HG02798 (cell line): ENCODE measurements around the gene GGPS1.
"Not testable (repeated sequence)": the region's sequence is repeated elsewhere in the genome, so short reads cannot be mapped to it uniquely, and the experiment has no call there.

Experiments
- ATAC-seq: cut with Tn5 transposase; IDR thresholded peaks from one replicate; pipeline ENCODE4 v1.9.1; 2021; ENCODE audit warnings: mild to moderate bottlenecking; ENCODE audit not compliant: unreplicated experiment, poor library complexity

GGPS1 gene

DNA sequence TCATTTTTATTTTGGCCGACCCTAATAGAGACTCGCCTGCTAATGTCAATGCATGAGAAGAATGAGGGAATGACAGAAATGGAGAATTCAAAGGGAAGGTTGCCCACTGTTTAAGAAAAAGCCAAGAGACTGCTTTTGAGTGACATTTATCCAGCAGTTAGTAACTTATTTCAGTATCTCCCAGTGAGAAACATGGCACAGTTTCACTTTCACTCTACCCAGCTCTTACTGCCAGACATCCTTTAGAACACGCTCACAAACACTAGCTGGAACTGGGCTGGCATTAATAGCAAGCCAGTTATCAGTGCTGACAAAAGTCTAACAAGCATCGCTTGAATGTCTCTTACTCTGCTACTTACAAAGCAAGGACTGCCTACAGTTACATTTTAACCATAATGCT lies 8.5 kb downstream of the GGPS1 start:
- no peak for ATAC-seq

GRCh38 chr1:235339746-235340145 lies 11.4 kb downstream of the GGPS1 start:
- no peak for ATAC-seq

DNA sequence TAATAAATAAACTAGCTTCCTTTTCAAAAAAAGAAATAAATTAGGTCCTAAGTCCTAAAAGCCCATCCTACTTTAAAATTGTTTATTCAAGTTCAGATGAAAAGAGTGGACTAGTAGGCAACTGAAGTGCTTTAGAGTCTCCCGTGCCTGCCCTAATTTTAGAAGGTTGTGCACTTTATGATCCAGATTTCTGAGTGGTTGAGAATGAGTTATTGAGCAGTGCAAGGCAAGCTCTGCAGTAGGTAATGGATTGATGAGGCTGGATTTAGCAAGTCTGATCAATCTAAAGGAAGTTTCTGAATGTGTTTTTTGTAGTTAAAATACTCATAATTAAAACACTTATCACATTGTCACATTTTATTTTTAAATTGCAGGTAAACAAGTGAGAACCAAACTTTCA lies 13.0 kb downstream of the GGPS1 start:
- no peak for ATAC-seq

DNA sequence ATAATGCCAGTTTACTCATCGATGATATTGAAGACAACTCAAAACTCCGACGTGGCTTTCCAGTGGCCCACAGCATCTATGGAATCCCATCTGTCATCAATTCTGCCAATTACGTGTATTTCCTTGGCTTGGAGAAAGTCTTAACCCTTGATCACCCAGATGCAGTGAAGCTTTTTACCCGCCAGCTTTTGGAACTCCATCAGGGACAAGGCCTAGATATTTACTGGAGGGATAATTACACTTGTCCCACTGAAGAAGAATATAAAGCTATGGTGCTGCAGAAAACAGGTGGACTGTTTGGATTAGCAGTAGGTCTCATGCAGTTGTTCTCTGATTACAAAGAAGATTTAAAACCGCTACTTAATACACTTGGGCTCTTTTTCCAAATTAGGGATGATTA lies 13.7 kb downstream of the GGPS1 start:
- no peak for ATAC-seq

DNA sequence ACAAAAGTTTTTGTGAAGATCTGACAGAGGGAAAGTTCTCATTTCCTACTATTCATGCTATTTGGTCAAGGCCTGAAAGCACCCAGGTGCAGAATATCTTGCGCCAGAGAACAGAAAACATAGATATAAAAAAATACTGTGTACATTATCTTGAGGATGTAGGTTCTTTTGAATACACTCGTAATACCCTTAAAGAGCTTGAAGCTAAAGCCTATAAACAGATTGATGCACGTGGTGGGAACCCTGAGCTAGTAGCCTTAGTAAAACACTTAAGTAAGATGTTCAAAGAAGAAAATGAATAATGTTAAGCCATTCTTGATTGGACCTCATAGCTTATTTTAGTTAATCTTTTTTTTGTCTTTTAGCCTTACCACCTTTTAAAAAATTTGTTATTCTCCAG lies 14.1 kb downstream of the GGPS1 start:
- no peak for ATAC-seq

DNA sequence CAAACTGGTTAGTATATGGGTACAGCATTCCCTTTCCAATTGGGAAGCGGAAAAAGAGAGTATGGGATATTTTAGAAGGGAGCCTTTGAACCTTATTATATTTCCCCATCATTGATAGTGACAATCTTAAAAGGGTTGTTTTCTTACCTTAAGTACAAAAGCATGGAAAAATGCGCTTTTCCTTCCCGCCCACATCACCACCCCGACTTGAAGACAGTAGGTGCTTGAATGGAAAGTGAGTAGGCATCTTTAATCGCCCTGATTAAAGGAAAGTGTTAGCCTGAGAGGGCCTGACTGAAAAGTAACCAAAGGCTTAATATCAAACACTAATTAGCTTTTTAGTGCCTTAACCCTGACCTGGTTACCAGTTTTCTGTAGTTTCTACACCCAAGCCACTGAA lies 15.4 kb downstream of the GGPS1 start:
- ATAC-seq, result no peak

DNA sequence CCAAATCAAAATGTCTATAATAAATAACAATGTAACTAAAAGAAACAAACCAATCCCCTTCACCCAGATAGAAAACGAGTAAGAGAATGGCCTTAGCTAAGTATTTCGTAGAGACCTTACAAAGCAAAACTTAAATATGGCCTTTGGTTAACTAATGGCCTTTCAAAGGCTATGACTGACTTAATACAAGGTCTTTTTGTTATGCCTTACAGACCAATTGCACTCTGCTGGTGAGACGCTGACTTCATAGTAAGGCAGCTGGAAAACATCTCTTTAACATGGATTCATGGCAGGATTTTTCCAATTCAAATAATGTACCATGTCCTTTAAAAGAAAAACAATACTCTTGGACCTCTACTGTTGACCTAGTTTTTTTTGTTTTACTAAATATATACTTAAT lies 23.1 kb downstream of the GGPS1 start:
- ATAC-seq, result no peak

DNA sequence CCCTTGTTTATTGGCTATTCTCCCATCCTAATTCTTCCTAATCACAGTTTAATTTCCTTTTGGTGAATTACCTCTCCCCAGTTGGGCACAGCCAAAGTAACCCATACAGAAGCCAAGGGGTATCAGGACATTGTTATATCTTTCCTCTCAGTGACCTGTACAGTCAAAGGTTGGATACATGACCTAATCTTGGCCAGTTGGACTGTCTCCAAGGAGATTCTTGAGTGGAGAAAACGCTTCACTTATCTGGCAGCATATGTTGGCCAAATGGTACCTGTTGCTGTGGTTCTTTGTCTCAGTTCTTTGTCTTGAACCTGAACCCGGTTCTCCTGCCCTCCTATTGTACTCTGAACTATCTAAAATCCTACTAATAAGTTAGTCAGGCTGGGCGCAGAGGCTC lies 23.5 kb downstream of the GGPS1 start:
- no peak for ATAC-seq

DNA sequence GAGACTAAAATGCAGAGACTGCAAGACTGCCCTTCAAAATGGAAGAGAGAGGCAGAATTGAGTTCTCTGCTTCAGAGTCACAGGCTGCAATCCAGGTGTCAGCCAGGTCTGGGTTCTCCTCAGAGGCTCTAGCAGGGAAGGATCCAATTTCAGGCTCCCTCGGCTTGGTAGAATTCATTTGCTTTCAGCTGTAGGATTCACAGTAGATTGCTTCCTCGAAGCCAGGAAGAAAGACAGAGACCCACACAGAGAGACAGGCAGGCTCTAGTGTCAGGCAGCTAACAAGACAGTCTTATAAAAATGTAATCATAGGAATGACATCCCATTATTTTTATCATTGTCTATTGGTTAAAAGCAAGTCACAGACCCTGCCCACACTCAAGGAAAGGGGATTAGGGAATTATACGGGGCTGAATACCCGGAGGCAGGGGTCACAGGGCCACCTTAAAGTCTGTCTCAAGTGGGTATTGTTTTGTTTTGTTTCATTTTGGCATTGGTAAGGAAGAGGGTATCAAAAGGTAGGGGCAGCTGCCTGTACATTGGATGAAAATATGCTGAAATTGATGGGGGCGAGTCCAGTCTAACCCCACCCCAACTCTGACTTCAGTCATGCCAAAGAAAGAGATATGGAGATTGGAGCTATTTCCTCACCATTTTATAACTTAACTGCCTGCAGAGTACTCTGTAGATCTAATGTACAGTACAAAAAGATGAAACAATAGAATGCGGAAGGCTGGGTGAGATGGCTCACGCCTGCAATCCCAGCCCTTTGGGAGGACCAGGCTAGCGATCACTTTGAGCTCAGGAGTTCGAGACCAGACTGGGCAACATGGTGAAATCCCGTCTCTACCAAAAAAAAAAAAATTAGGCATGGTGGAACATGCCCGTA lies 29.4 kb downstream of the GGPS1 start:
- ATAC-seq, result no peak

GRCh38 chr1:235358899-235359298 lies 30.5 kb downstream of the GGPS1 start:
- ATAC-seq, result no peak

- ATAC-seq, result not testable (repeated sequence)
These were observed 35.8 kb downstream of the GGPS1 start for GRCh38 chr1:235364189-235364588.

- no peak for ATAC-seq
These were observed 37.9 kb downstream of the GGPS1 start for GRCh38 chr1:235366286-235366685.

- ATAC-seq, result peak; percentile 100
These were observed 38.9 kb downstream of the GGPS1 start, which contains the start of gene TBCE for GRCh38 chr1:235367000-235367908. TSS of gene TBCE (plus strand) at chr1:235367427. CDS start at chr1:235380050, 12,623 bp downstream.

DNA sequence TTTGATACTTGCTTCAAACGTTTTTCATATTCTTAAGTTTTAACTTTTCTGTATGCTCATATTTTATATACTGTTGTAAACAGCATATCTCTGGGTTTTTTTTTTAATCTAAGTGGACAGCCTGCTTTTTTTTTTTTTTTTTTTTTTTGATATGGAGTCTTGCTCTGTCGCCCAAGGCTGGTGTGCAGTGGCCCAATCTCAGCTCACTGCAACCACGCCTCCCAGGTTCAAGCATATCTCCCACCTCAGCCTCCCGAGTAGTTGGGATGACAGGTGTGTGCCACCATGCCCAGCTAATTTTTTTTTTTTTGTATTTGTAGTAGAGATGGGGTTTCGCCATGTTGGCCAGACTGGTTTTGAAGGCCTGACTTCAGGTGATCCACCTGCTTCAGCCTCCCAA lies 40.1 kb downstream of the GGPS1 start:
- ATAC-seq, result no peak

DNA sequence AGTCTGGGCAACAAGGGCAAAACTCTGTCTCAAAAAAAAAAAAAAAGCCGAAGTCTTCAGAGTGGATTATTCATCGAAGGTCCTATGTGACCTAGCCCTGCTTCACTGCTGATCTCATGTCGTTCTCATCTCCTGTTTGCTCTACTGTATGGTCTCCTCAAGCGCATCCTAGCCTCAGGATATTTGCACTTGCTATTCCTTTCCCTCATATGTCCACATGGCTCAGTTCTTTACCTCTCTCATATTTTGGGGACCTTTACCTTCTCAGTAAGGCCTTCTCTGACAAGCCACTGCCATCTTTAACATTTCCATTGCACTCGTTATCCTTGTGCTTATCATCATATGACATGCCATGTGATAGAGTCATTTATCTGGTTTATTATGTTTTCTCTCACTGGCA lies 41.4 kb downstream of the GGPS1 start:
- no peak for ATAC-seq

DNA sequence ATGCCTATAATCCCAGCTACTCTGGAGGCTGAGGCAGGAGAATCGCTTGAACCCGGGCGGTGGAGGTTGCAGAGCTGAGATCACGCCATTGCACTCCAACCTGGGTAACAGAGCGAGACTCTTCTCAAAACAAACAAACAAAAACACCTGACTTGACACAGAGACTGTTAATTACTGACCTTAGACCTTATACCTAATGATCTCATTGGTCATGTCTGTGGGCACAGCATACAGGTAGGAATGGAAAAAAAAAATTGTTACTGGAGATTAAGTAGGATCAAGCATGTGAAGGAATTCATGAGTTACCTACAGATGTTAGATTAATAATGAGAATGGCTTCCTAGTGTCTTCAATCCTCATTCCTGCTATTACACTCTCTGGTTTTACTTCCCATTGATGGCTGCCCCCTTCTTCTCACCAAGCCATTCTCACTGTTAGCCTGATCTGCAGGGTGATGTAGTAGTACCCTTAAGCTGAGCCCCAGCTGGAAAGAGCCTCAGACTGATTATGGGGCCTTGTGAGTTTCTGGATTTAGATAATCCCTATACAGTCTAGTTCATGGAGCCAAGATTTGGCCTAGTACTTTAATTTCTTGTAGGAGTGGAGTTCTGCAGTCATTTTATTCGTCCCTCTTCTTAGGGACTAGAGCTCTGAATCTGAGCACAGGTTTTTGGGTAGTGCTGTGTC lies 47.7 kb downstream of the GGPS1 start:
- ATAC-seq, result no peak

DNA sequence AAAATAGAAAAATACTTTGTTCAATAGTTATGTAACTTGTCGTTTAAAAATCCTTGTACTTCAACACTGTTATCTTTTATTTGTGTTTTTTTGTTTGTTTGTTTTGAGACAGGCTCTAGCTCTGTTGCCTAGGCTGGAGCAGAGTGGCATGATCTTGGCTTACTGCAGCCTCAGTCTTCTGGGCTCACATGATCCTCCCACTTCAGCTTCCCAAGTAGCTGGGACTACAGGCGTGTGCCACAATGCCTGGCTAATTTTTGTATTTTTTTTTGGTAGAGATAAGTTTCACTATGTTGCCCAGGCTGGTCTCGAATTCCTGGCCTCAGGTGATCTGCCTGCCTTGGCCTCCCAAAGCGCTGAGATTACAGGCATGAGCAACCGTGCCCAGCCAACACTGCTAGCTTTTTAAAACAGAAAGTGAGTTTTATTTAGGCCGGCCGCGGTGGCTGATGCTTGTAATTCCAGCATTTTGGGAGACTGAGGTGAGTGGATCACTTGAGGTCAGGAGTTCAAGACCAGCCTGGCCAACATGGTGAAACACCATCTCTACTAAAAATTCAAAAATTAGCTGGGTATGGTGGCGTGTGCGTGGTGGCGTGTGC lies 49.9 kb downstream of the GGPS1 start:
- ATAC-seq, result not testable (repeated sequence)

DNA sequence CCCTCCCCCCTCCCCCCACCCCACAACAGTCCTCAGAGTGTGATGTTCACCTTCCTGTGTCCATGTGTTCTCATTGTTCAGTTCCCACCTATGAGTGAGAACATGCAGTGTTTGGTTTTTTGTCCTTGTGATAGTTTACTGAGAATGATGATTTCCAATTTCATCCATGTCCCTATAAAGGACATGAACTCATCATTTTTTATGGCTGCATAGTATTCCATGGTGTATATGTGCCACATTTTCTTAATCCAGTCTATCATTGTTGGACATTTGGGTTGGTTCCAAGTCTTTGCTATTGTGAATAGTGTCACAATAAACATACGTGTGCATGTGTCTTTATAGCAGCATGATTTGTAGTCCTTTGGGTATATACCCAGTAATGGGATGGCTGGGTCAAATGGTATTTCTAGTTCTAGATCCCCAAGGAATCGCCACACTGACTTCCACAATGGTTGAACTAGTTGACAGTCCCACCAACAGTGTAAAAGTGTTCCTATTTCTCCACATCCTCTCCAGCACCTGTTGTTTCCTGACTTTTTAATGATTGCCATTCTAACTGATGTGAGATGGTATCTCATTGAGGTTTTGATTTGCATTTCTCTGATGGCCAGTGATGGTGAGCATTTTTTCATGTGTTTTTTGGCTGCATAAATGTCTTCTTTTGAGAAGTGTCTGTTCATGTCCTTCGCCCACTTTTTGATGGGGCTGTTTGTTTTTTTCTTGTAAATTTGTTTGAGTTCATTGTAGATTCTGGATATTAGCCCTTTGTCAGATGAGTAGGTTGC lies 53.8 kb downstream of the GGPS1 start:
- not testable (repeated sequence) for ATAC-seq

DNA sequence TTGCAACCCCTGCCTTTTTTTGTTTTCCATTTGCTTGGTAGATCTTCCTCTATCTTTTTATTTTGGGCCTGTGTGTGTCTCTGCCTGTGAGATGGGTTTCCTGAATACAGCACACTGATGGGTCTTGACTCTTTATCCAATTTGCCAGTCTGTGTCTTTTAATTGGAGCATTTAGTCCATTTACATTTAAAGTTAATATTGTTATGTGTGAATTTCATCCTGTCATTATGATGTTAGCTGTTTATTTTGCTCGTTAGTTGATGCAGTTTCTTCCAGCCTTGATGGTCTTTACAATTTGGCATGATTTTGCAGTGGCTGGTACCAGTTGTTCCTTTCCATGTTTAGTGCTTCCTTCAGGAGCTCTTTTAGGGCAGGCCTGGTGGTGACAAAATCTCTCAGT lies 57.3 kb downstream of the GGPS1 start:
- ATAC-seq, result not testable (repeated sequence)
